ENCODE data around the gene CPEB1. TPM values are rescaled to one million over a fixed set of nuclear protein-coding genes. Genes with fewer than 3 reads are reported as not detected.

The CPEB1 gene
- total RNA-seq, 1 experiment from 2014 or later = 1.0 TPM

DNA sequence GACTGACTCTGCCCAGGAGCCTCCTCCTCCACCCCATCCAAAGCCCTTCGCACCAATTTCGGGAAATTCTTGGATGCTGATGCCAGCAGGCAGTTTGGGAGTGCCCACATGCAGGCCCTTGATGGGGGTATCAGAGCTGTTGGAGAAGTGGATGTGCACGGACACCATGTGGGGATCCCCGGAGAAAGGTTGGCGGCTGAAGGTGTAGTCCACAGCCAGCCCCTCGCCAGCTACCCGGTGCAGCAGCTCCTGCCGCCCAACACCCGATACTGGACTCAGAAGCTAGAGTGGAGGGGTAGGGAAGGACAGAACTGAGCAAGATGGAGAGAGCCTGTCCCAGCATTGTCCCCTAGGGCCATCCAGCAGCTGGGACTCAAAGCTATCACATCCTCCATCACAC is 15.5 kb upstream of the CPEB1 start:
- H3K23ac ChIP-seq (ENCODE audit: insufficient read length, low read depth, low read length) = no peak overlapping the region
- H3K18ac ChIP-seq (ENCODE audit: insufficient read length, low read depth, low read length) = no peak overlapping the region
- H3K4ac ChIP-seq (ENCODE audit: low read depth, low read length) = no peak overlapping the region
- no peak overlapping the region for H4K91ac ChIP-seq (ENCODE audit: insufficient read length, low read depth, low read length)
- H2BK5ac ChIP-seq (ENCODE audit: insufficient read length, low read length) = no peak overlapping the region
- H3K79me2 ChIP-seq (ENCODE audit: insufficient read depth, low read length) = no peaks in the 10 kb centered on the region
- H3T11ph ChIP-seq (ENCODE audit: low read length) = no peak overlapping the region
- no peak overlapping the region for H2BK20ac ChIP-seq (ENCODE audit: low read depth, low read length, poor library complexity, severe bottlenecking)
- no peaks in the 10 kb centered on the region for H3K79me1 ChIP-seq (ENCODE audit: insufficient read depth, low read depth, low read length, poor library complexity, severe bottlenecking)
- H3K4me2 ChIP-seq (ENCODE audit: insufficient read depth, insufficient read length, low read length) = no peak overlapping the region
- Mint-ChIP-seq H3K4me3 (no peak overlapping the region), H3K9me3 (no peaks in the 10 kb centered on the region), H3K27ac (no peak overlapping the region; a peak in 1 of 7 replicates), H3K4me1 (peaks cover 4 to 5% of the 10 kb centered on the region in 2 experiments), H3K36me3 (ENCODE audit: insufficient read depth in 1 of 3, low read depth in 3 of 3) (no peaks in the 10 kb centered on the region; a peak in 1 of 7 replicates), H3K27me3 (ENCODE audit: low read depth) (peaks cover 27% of the 10 kb centered on the region)
- H2AFZ ChIP-seq (ENCODE audit: low read length) = no peak overlapping the region
- TF ChIP-seq, protein P1, sequence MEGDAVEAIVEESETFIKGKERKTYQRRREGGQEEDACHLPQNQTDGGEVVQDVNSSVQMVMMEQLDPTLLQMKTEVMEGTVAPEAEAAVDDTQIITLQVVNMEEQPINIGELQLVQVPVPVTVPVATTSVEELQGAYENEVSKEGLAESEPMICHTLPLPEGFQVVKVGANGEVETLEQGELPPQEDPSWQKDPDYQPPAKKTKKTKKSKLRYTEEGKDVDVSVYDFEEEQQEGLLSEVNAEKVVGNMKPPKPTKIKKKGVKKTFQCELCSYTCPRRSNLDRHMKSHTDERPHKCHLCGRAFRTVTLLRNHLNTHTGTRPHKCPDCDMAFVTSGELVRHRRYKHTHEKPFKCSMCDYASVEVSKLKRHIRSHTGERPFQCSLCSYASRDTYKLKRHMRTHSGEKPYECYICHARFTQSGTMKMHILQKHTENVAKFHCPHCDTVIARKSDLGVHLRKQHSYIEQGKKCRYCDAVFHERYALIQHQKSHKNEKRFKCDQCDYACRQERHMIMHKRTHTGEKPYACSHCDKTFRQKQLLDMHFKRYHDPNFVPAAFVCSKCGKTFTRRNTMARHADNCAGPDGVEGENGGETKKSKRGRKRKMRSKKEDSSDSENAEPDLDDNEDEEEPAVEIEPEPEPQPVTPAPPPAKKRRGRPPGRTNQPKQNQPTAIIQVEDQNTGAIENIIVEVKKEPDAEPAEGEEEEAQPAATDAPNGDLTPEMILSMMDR (conservative IDR thresholded peaks at IDR 0.05) = no peak
- H3K9ac ChIP-seq (ENCODE audit: extremely low read depth, insufficient read length, low read length) = no peak overlapping the region
- no peak overlapping the region for H2BK15ac ChIP-seq (ENCODE audit: low read depth, low read length)
- H2BK12ac ChIP-seq (ENCODE audit: insufficient read length, low read depth, low read length) = no peak overlapping the region
- no peak overlapping the region for H3K56ac ChIP-seq (ENCODE audit: insufficient read length, low read depth, low read length)
- DNase-seq = no peak
- no peak overlapping the region for H3K14ac ChIP-seq (ENCODE audit: insufficient read depth, low read length)
- no peak overlapping the region for H3K27ac ChIP-seq (ENCODE audit: insufficient read length, low read depth, low read length)
- no peaks in the 10 kb centered on the region for H3K9me3 ChIP-seq (ENCODE audit: control insufficient read depth, low read depth, low read length)
- no peak overlapping the region for H2BK120ac ChIP-seq (ENCODE audit: low read depth, low read length, poor library complexity, severe bottlenecking)
- H3K4me1 ChIP-seq (ENCODE audit: insufficient read depth, low read length) = no peaks in the 10 kb centered on the region
- no peaks in the 10 kb centered on the region for H3K23me2 ChIP-seq (ENCODE audit: insufficient read length, low read depth, low read length, poor library complexity, severe bottlenecking)
- H4K20me1 ChIP-seq (ENCODE audit: control insufficient read depth, insufficient read depth, insufficient read length) = no peaks in the 10 kb centered on the region
- H4K8ac ChIP-seq (replicated peaks; ENCODE audit: insufficient read length, low read depth, low read length) = no peak overlapping the region
- no peak overlapping the region for H4K5ac ChIP-seq (ENCODE audit: insufficient read length, low read depth, low read length)
- H3K27me3 ChIP-seq (ENCODE audit: insufficient read depth, low read length) = no peaks in the 10 kb centered on the region
- no CpG with 5 or more reads among the region's 9 CpGs for WGBS (ENCODE audit: extremely low coverage, insufficient read length, low lambda C conversion rate)
- no peak overlapping the region for H2AK5ac ChIP-seq (ENCODE audit: insufficient read length, low read length)

Data from H9 (cell line).